SK-N-SH (cell line): ENCODE data around the gene ATG7. TPM values are rescaled to one million over a fixed set of nuclear protein-coding genes. Genes with fewer than 3 reads are reported as not detected.

Source experiments
- CTCF ChIA-PET: fragments of 300-600, 350-600 bp; formaldehyde crosslinking; extraction: SDS; loops from one replicate; lab custom pipeline; 2021; lab: Yijun Ruan, JAX
- POLR2A ChIA-PET: fragments of 350-600 bp; sonication (Branson Sonifier 250); formaldehyde crosslinking; extraction: SDS; loops from one replicate; lab custom pipeline; 2020; ENCODE audit warnings: antibody characterized with exemption, inconsistent platforms; lab: Yijun Ruan, JAX
- DNase-seq: peaks from one replicate; pipeline ENCODE4 v3.0.0; 2012
- H2AFZ ChIP-seq: fragments of 200-600 bp; sonication (generic); 2 replicates; pipeline ENCODE4 v1.8.1; 2016; ENCODE audit warnings: antibody characterized with exemption, mild to moderate bottlenecking, low read depth
- H3F3A ChIP-seq: fragments of 200-600 bp; sonication (generic); replicated peaks from 2 replicates; pipeline ENCODE3; 2016; ENCODE audit warnings: antibody characterized with exemption, mild to moderate bottlenecking; ENCODE audit not compliant: insufficient read depth
- H3K27ac ChIP-seq, 2 experiments: fragments of 200-500 bp in 1 of 2; fragments of 200-600 bp in 1 of 2; sonication (Bioruptor generic) in 1 of 2; sonication (generic), shearing (Covaris generic) in 1 of 2; 2 replicates each; pipeline versions ENCODE4 v1.5.1 to v1.6.1; 2014 to 2016; ENCODE audit warnings: low read depth in 2 of 2, inconsistent platforms in 1 of 2, low read length in 1 of 2, mild to moderate bottlenecking in 1 of 2, mixed read lengths in 1 of 2
- H3K27me3 ChIP-seq: fragments of 200-600 bp; sonication (generic), shearing (Covaris generic); 2 replicates; pipeline ENCODE4 v1.6.1; 2016; ENCODE audit warnings: mixed run types; ENCODE audit not compliant: insufficient read depth
- H3K36me3 ChIP-seq, 2 experiments: fragments of 200-500 bp in 1 of 2; fragments of 200-600 bp in 1 of 2; sonication (Bioruptor generic) in 1 of 2; sonication (generic) in 1 of 2; replicated peaks in 1 of 2; 2 replicates each; pipeline versions ENCODE3 to v1.5.1; 2014 to 2016; ENCODE audit warnings: low read length in 1 of 2, mild to moderate bottlenecking in 1 of 2; ENCODE audit not compliant: insufficient read depth in 2 of 2, control insufficient read depth in 1 of 2
- H3K4me1 ChIP-seq, 2 experiments: fragments of 200-500 bp in 1 of 2; fragments of 200-600 bp in 1 of 2; sonication (Bioruptor generic) in 1 of 2; sonication (generic), shearing (Covaris generic) in 1 of 2; 2 replicates each; pipeline versions ENCODE4 v1.5.1 to v1.6.1; 2014 to 2016; ENCODE audit warnings: low read depth in 1 of 2, low read length in 1 of 2, mixed run types in 1 of 2; ENCODE audit not compliant: insufficient read depth in 2 of 2, control insufficient read depth in 1 of 2
- H3K4me2 ChIP-seq: fragments of 200-600 bp; sonication (generic), shearing (Covaris generic); 2 replicates; pipeline ENCODE4 v1.6.1; 2017; ENCODE audit warnings: mixed run types
- H3K4me3 ChIP-seq, 2 experiments: fragments of 200-500 bp in 1 of 2; fragments of 200-600 bp in 1 of 2; sonication (Bioruptor generic) in 1 of 2; sonication (generic), shearing (Covaris generic) in 1 of 2; 2 replicates each; pipeline versions ENCODE4 v1.5.1 to v1.8.1; 2014 to 2016; ENCODE audit warnings: low read depth in 2 of 2, inconsistent platforms in 1 of 2, low read length in 1 of 2, mild to moderate bottlenecking in 1 of 2, mixed read lengths in 1 of 2, moderate library complexity in 1 of 2
- H3K79me2 ChIP-seq: fragments of 200-600 bp; sonication (generic); 2 replicates; pipeline ENCODE4 v1.8.1; 2017; ENCODE audit warnings: mild to moderate bottlenecking; ENCODE audit not compliant: insufficient read depth
- H3K9ac ChIP-seq: fragments of 200-600 bp; sonication (generic); 2 replicates; pipeline ENCODE4 v1.6.1; 2017; ENCODE audit warnings: mixed run types
- H3K9me2 ChIP-seq: fragments of 200-600 bp; sonication (generic); 2 replicates; pipeline ENCODE4 v1.6.1; 2017; ENCODE audit warnings: mixed run types
- H3K9me3 ChIP-seq: fragments of 200-600 bp; sonication (generic); 2 replicates; pipeline ENCODE4 v1.6.1; 2017; ENCODE audit warnings: mixed run types, mild to moderate bottlenecking, moderate library complexity
- H4K20me1 ChIP-seq: fragments of 200-600 bp; sonication (generic); 2 replicates; pipeline ENCODE4 v1.6.1; 2017; ENCODE audit warnings: mild to moderate bottlenecking, mixed run types; ENCODE audit not compliant: insufficient read depth
- CTCF ChIP-seq: fragments of 200-600 bp; sonication (generic); IDR thresholded peaks from 2 replicates; pipeline ENCODE4 v1.6.1; 2017; ENCODE audit warnings: antibody characterized with exemption, mild to moderate bottlenecking, moderate library complexity
- ELF1 ChIP-seq: IDR thresholded peaks from 2 replicates; pipeline ENCODE4 v1.4.0; 2012
- EZH2phosphoT487 ChIP-seq: fragments of 200-600 bp; sonication (generic); IDR thresholded peaks from 2 replicates; pipeline ENCODE4 v1.6.1; 2017; ENCODE audit warnings: low read depth, mixed run types, mild to moderate bottlenecking, antibody characterized with exemption, moderate library complexity, borderline replicate concordance
- FOSL2 ChIP-seq: IDR thresholded peaks from 2 replicates; pipeline ENCODE4 v1.4.0; 2012; ENCODE audit warnings: low read depth, mild to moderate bottlenecking, moderate library complexity, borderline replicate concordance
- FOXJ3 ChIP-seq: sonication (generic); formaldehyde crosslinking; IDR thresholded peaks from 2 replicates; pipeline ENCODE4 v1.5.1; 2020; ENCODE audit warnings: mild to moderate bottlenecking, missing genetic modification reagents
- FOXM1 ChIP-seq: IDR thresholded peaks from 2 replicates; pipeline ENCODE4 v1.4.0; 2012; ENCODE audit warnings: low read depth, mild to moderate bottlenecking
- IRF3 ChIP-seq: fragments of 150-350 bp; IDR thresholded peaks from 2 replicates; pipeline ENCODE4 v1.6.1; 2016; ENCODE audit warnings: mild to moderate bottlenecking, low read depth, low read length
- JUND ChIP-seq: IDR thresholded peaks from 2 replicates; pipeline ENCODE4 v1.4.0; 2012
- MAX ChIP-seq: IDR thresholded peaks from 2 replicates; pipeline ENCODE4 v1.4.0; 2012; ENCODE audit warnings: low read depth
- MEF2A ChIP-seq: IDR thresholded peaks from 2 replicates; pipeline ENCODE4 v1.4.0; 2012; ENCODE audit warnings: low read depth, borderline replicate concordance
- MXI1 ChIP-seq: IDR thresholded peaks from 2 replicates; pipeline ENCODE4 v1.6.1; 2012; ENCODE audit warnings: mild to moderate bottlenecking, low read depth, low read length, improper control_type of control experiment
- POLR2AphosphoS5 ChIP-seq: IDR thresholded peaks from 2 replicates; pipeline ENCODE4 v1.6.1; 2012; ENCODE audit warnings: low read depth, low read length
- RAD21 ChIP-seq: IDR thresholded peaks from 2 replicates; pipeline ENCODE4 v1.6.1; 2012; ENCODE audit warnings: mild to moderate bottlenecking, low read length
- RCOR1 ChIP-seq: fragments of 150-350 bp; IDR thresholded peaks from 2 replicates; pipeline ENCODE4 v1.6.1; 2017; ENCODE audit warnings: antibody characterized with exemption, low read length
- SMC3 ChIP-seq: IDR thresholded peaks from 2 replicates; pipeline ENCODE4 v1.6.1; 2012; ENCODE audit warnings: low read depth, low read length, improper control_type of control experiment
- TAF1 ChIP-seq: IDR thresholded peaks from 2 replicates; pipeline ENCODE4 v1.6.1; 2012; ENCODE audit warnings: low read depth, mild to moderate bottlenecking, low read length, moderate library complexity, borderline replicate concordance
- TEAD4 ChIP-seq: IDR thresholded peaks from 2 replicates; pipeline ENCODE4 v1.4.0; 2012; ENCODE audit warnings: mild to moderate bottlenecking, borderline replicate concordance; ENCODE audit not compliant: insufficient read depth
- USF1 ChIP-seq: IDR thresholded peaks from 2 replicates; pipeline ENCODE4 v1.4.0; 2012; ENCODE audit warnings: low read depth, borderline replicate concordance
- WGBS: methylation state at CpG from one replicate; pipeline ENCODE4 v1.1.6; 2017; ENCODE audit warnings: low lambda C conversion rate; 5-methylcytosine and 5-hydroxymethylcytosine counted together
- polyA plus RNA-seq, 3 experiments: library from polyadenylated mRNA; depleted of rRNA; stranded (reverse); fragments of >200 nt; gene quantifications; 2 replicates each; pipeline ENCODE4 v1.2.3, GENCODE V29; 2012

The ATG7 gene
- polyA plus RNA-seq, 1 of the 3 experiments (the other 2 are of a cell fraction) = 29.5 TPM

GRCh38 chr3:11422291-11422690, 150.1 kb downstream of the ATG7 start:
- Histone ChIP-seq H3K9ac (no peak overlapping the region), H2AFZ (no peak overlapping the region), H3K4me3 (no peak overlapping the region), H3F3A (no peaks in the 10 kb centered on the region), H3K4me1 (peaks cover 0 to 5% of the 10 kb centered on the region in 2 experiments; a peak in 1 of 4 replicates), H3K9me3 (no peaks in the 10 kb centered on the region), H3K9me2 (no peaks in the 10 kb centered on the region), H3K27ac (no peak overlapping the region), H3K27me3 (no peaks in the 10 kb centered on the region), H3K4me2 (no peak overlapping the region), H4K20me1 (no peaks in the 10 kb centered on the region), H3K79me2 (peaks cover 7% of the 10 kb centered on the region), H3K36me3 (peaks cover 5% of the 10 kb centered on the region in 2 experiments)
- WGBS = 100% methylated on average over 1 of the region's 1 CpG
- POLR2A ChIA-PET = interaction anchor here (0.6 kb wide), 1 partner anchor 116 kb away, joined by 6 read pairs; no protein-coding TSS in a partner anchor
- CTCF ChIA-PET = interaction anchor here (1.4 kb wide), 1 partner anchor 42 kb away, joined by 4 read pairs; no protein-coding TSS in a partner anchor
- TF ChIP-seq FOXM1 = no peak
- no peak for TF ChIP-seq POLR2AphosphoS5
- no peak for TF ChIP-seq USF1
- no peak for TF ChIP-seq FOXJ3 (CRISPR knock-in tag)
- no peak for TF ChIP-seq ELF1
- TF ChIP-seq JUND = no peak
- no peak for TF ChIP-seq MXI1
- TF ChIP-seq SMC3 = no peak
- no peak for DNase-seq

GRCh38 chr3:11423868-11424267, 151.7 kb downstream of the ATG7 start:
- no peak overlapping the region for H3K4me2 ChIP-seq
- TF ChIP-seq TEAD4 (no peak), MEF2A (no peak), RCOR1 (no peak), RAD21 (no peak), FOSL2 (no peak), EZH2phosphoT487 (no peak), POLR2AphosphoS5 (no peak), TAF1 (no peak), MAX (no peak), JUND (no peak), IRF3 (no peak), CTCF (no peak)
- peaks cover 12% of the 10 kb centered on the region in 2 experiments for H3K36me3 ChIP-seq
- DNase-seq = no peak
- H3K9me3 ChIP-seq = no peaks in the 10 kb centered on the region
- no peak overlapping the region for H2AFZ ChIP-seq
- H4K20me1 ChIP-seq = no peaks in the 10 kb centered on the region
- H3K4me1 ChIP-seq = peaks cover 0 to 5% of the 10 kb centered on the region in 2 experiments; a peak in 1 of 4 replicates
- POLR2A ChIA-PET = no interaction called here
- H3K9me2 ChIP-seq = no peaks in the 10 kb centered on the region
- no peaks in the 10 kb centered on the region for H3K27me3 ChIP-seq
- WGBS = 95% methylated on average over 6 of the region's 6 CpGs
- CTCF ChIA-PET = no interaction called here
- no peak overlapping the region for H3K27ac ChIP-seq
- no peak overlapping the region for H3K4me3 ChIP-seq
- H3K9ac ChIP-seq = no peak overlapping the region
- H3K79me2 ChIP-seq = no peaks in the 10 kb centered on the region
- no peaks in the 10 kb centered on the region for H3F3A ChIP-seq
